ENCODE data around the gene SLC24A3. TPM values are rescaled to one million over a fixed set of nuclear protein-coding genes. Genes with fewer than 3 reads are reported as not detected.

SLC24A3 gene
- total RNA-seq, 1 donor from 2014 or later = 7.1 TPM

GRCh38 chr20:19302714-19303113 is 90.3 kb downstream of the SLC24A3 start:
- no peak for DNase-seq

DNA sequence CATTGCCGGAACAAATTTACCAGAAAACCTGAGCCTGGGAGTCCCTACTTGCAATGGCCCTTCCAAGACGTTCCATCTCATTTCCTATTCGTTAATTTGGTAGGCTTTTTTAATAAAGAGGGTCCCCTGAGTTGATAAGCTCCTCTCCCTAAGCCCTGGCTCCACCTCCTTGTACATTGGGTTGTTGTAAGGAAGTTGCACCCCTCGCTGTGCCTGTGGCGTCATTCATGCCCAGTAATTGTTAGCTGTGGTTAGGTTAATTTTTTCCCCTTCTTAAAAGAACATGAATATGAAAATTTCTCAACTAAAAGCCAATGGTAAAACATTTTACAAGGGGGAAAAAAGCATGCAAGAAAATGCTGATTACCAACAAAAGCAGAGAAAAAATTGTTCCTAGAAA is 91.9 kb downstream of the SLC24A3 start:
- no peak for DNase-seq

GRCh38 chr20:19304886-19305415 is 92.5 kb downstream of the SLC24A3 start:
- no peak for DNase-seq

- no peak for DNase-seq
These were observed 95.7 kb downstream of the SLC24A3 start for GRCh38 chr20:19308146-19308545.

DNA sequence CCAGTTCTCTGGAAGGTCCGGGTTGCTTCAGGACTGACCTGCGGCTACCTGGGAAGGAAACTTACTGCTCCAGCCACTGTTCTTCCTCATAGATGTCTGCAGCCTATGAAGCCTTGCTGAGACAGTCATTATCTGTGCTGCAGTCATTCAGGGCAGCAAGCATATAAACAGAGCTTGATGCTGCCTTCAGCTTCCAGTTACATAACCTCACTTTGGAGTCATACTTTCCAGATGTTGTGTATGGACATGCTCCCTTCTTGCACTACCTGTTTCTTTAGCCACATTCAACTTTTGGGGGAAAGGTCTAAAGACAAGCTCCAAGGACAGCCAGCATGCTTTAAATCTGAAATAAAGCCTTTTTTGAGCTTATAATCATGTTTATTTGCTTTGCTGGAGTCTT is 98.1 kb downstream of the SLC24A3 start:
- no peak for DNase-seq

DNA sequence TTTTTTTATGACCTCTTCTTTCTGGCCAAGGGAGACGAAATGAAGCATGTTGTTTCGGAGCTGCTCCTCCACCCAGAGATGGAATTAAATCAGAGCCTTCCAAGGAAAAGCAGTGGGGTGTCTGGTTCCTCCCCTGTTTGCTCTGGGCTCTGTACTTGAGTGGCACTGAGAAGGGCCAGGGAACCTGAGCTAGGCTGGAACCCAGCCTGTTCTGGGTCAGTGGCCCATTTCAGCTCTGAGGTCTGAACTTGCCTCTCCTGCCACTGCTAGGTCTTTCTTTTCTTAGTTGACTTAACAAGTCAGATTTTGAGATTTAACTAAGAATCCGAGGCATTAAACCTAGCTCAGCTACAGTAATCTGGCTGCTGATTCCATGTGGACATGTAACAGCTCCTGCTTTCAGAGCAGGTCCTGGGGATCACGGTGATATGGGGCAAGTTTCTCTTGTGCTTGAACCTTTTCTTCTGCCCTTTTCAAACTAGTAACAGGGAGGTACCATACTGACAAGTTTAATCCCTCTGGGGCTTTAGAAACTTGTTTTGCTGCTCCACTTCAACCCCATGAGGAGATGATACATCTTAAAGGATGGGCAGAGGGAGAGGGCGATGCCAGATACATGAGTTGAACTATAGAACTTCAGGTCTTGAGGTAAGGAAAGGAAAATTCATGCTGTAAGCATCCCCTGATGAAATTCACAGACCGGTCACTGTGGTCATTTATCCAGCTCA is 101.1 kb downstream of the SLC24A3 start:
- no peak for DNase-seq

DNA sequence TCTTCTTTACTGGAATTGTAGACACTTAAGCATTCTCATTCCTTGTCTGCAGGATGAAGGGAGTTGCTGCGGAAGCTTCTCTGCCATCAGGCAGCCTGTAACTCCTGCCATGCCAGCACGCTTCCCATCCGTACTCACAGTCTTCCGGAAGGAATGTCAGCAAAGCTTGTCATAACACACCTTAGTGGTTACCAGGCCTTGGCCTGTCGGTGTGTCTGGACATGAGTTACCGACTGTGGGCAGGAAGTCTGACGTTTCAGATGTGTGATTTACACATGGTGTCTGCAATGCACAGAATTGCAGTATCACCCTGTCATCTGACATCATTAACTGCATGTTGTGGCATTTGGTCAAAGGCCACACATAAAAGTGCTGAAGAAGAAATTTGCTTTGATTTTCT is 102.2 kb downstream of the SLC24A3 start:
- no peak for DNase-seq

DNA sequence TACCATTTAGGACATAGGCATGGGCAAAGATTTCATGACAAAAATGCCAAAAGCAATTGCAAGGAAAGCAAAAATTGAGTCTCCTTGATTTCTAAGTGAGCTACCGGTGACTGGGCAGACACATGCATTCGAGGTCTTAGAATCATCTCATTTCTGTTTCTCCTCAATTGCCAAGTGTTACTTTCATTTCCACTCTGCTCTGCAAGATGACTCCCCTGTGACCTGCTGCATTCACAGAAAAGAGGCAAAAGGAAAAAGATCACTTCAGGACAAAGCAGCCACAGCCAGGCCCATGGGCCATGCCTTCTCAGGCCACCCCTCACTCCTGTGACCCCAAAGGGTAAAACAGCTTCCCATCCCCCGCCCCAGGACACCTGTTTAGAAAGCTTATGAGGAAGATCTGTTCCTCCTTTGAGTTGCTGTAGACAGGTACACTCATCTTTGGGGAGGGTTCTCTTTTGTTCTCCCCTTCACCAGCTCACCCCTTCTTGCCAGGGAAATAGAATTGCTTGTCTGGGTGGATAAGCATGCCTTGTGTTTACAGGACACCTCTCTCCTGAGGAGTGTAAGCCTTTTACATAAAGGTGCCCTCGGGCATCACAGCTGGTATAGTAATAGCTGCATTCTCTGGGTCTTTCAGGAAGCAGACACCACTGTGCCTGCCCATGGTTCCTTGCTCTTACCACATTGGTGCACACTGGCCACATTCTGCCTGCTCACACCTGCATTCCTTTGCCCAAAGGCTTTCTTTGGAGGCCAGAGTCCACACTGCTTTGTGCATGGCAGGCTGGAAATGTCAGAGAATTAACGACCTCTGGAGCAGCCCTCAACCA is 105.0 kb downstream of the SLC24A3 start:
- DNase-seq = peak; percentile 50

- DNase-seq = no peak
These were observed 106.2 kb downstream of the SLC24A3 start for GRCh38 chr20:19318610-19319009.

GRCh38 chr20:19320005-19320404 is 107.6 kb downstream of the SLC24A3 start:
- no peak for DNase-seq

DNA sequence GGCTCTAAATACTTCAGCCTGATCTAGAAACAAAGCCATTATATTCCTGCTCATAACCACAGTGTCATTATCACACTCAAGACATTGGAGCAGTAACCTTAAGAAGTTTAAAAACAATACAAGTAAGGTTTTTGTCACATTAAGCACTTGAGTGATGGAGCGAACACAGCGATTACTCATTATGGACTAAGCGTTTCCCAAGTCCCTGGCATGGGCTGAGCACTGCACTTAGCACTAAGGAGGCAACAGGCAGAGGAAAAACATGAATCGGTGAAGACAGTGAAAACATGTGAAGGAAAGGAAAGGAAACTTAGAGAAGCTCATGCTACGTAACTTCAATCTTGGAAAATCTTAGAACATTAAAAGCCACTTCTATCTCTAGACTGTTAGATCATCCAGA is 108.7 kb downstream of the SLC24A3 start:
- no peak for DNase-seq

DNA sequence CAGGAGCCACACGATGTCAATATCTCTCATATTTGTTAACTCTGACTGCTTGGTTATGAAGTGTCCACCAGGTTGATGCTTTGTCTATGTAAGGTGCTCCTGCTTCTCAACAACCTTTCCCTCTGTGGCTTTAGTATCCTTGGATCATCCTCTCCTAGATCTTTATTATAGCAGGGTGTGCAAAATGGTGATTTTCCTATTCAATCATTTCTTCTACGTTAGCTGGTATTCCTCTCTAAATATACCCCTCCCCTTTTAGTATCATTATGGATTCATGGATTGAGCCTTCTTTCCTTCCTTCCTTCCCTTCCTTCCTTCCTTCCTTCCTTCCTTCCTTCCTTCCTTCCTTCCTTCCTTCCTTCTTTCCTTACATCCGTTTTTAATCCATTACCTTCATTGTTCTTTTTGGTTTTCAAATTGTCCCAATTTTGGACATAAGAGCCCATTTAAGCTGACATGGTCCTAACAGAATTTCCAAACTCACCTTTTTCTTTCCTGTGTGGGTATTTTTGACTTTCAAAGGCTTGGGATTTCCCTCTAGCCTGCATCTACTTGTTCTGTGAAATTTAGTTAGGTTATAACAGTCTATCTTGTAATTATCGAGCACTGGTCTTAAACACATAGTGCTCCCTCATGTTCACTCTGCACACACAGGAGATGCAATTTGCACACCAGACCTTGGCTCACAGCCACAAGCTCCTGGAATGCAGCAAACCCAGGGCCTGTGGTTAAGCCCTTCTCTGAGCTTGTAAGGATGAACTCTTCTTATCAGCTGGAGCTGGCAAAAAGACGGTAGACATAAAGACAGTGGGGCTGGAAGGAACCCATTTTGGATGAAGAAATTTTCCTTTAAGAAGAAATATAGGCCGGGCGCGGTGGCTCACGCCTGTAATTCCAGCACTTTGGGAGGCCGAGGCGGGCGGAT is 109.9 kb downstream of the SLC24A3 start:
- no peak for DNase-seq

DNA sequence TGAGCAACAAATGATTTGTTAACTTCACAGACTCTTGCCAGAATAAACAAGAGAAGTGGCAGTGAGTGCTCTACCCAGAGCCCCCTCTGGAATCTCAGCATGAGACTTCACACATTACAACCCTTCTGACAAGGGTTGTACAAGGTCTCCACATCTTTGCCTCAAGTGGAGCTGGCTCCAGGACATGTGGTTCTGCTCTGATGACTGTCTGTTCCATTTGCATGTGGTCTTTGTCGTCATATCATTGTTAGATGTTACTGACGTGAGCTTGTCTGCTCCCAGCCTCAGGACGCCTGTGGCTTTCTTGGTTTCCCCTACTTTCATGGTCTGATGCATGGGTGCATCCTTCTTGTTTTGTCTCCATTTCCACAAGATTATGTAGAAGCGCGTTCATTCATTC is 115.0 kb downstream of the SLC24A3 start:
- DNase-seq = no peak

DNA sequence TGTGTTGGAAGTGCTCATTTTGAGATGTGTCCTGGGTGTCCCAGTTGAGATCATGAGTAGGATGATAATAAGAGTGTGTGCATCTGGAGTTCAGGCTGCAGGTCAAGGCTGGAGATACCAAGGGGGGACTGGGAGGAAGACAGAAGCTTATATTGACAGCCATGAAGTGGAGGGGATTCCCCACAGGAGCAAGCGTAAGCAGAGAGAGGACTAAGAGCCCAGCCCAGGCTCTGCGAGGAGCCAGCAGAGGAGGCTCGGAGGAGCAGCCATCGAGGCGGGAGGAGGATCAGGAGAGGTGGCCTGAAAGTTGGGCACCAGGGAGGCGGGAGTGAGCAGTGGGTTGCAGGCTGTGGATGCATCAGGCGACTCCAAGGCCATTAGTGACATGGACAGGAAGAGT is 116.2 kb downstream of the SLC24A3 start:
- DNase-seq = no peak

- DNase-seq = no peak
These were observed 117.6 kb downstream of the SLC24A3 start for GRCh38 chr20:19330038-19330437.

DNA sequence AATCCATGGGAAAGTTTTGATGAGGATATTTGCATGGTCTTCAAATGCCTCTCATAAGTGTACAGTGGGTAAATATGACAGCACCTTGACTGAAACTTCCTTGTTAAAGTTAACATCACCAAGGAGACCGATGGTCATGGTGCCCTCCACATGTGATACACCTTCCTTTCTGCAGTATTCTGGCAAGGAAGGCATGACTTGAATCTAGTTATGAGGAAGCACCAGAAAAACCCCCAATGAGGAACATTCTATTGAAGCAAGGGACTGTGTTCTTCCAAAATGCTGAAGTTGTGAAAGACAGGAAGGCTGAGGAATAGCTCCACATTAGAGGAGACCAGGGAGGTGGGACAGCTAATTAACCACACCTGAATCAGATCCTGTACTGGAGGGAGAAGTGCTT is 118.3 kb downstream of the SLC24A3 start:
- DNase-seq = no peak

GRCh38 chr20:19333563-19333962 is 121.1 kb downstream of the SLC24A3 start:
- no peak for DNase-seq

DNA sequence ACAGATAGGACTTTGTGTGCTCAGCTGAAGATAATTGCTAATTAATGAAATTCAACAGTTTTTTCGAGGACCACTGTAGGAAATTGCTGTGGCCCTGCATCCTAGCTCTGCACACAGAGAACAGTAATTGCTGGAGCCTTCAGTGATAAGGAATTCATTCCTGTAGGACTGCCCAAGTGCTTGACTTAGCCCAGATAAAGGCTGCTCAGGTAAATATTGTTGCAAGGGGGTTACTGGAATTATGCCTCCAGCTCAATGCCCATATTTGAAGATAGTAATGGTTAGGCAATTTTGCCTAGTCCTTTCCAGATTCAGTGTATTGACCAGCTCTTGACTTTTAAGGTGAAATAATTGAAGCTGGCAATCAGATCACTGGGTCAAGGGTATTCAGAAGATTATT is 122.9 kb downstream of the SLC24A3 start:
- DNase-seq = no peak

DNA sequence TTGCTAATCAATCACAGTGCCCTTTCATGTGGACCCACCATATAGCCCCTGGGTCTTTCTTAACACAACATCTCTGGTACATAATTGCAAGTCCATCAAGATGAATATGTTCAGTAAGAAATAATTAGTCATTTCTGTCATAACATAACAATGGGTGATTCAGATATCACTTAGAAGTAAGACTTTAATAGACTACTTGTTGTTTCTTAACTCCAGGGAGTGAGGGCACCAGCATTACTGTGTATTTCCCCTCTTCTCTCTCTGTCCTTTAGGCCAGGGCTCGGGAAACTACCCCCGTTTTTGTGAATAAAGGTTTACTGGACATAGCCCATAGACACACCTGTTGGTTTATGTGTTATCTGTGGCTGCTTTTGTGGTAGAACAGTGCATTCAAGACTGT is 123.5 kb downstream of the SLC24A3 start:
- DNase-seq = no peak

DNA sequence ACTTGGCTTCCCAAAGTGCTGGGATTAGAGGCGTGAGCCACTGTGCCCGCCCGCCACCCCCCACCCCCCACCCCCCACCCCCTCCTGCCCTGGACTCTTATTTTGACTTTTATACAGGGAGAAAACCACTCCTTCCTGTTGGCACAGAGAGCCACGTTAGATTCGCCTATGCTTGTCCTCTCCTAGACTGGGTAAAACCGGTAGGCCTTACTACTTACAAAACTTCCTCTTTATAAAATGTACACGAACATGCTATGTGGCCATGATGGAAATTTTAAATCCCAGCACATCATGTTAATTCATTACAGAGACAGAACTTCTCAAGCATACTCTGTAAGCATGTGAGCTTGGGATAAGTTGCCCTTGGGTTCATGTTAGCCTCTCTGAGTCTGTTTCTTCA is 124.2 kb downstream of the SLC24A3 start:
- DNase-seq = no peak

DNA sequence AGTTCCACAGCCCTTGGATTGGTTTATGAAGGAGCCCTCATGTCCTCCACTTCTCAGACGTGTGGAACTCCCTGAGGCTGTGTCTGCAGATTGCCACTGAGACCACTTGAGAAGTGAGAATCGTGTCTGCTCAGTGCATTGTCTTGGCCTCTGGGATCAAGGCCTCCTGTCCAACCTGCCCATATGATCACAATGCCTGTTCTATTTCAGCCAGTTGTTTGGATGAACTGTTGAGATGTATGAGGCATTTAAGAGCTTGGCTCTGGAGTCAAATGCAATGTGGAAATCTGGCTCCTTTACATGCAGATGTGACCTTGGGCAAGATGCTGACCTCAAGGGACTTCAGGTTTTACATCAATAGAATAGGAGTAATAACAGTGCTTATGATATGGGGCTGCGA is 125.9 kb downstream of the SLC24A3 start:
- no peak for DNase-seq

DNA sequence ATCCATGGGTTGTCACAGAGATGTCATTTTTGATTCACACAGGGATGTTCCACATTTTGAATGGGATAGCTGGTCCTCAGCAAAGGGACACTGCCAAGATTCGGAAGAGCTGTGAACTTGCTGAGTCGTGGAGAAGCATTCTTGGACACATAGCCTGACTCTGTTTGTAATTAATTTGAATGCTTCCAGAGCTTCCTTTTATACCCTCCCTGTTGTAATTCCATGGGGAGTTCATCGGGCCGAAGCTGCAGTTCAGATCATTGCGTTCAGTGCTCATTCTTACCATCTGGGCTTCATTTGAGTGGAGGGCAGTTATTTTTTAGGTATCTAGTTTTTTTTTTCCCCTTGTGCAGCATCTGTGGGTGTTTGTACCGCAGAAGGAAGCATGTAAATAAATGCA is 126.5 kb downstream of the SLC24A3 start:
- peak; percentile 61 for DNase-seq
